AG08396 (cell line): ENCODE data around the gene RDH14.

Experiments
- DNase-seq: peaks from one replicate; pipeline ENCODE4 v3.0.0; 2012; ENCODE audit warnings: low spot score, mixed read lengths

Gene RDH14

DNA sequence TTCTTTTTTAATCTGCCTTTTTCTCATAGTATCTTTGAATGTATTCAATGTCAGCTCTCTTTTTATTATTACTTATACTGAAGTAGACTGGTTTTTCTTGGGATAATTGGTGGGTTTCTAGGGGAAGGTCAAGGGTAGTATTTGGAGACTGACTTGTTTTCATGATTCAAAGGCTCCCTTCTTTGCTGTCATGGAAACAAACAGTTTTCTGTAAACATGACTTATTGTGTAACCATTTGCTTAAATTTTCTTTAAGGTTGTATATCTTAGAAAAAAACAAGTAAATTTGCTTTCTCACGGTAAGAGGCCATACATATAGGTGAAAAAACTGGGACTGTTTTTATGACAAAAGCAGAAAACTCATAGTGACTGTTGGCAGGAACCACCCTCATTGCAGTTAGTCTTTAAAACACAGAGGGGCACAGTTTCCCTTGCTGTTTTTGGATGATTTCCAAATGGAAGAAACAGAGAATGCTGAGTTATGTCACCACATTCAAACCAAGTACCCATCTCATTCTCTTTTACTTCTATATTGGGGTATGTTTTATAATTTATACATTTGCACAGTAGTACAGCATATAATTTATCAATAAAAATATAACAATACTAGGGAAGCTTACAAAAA, 5.8 kb upstream of the RDH14 start:
- no peak for DNase-seq

DNA sequence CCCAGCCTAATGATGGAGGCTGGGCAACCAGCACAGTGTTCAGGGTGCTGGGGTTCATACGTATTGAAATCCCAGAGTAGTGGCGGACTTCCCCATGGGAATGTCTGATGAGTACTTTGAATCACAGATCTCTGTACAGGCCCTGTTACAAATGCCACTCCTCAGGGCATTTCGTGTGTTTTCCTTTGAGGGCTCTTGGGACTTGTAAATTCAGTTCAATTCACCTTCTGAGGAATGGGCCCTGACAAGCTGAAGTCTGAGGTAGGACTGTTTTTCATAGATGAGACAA, 288 bp upstream of the RDH14 start:
- DNase-seq = no peak

DNA sequence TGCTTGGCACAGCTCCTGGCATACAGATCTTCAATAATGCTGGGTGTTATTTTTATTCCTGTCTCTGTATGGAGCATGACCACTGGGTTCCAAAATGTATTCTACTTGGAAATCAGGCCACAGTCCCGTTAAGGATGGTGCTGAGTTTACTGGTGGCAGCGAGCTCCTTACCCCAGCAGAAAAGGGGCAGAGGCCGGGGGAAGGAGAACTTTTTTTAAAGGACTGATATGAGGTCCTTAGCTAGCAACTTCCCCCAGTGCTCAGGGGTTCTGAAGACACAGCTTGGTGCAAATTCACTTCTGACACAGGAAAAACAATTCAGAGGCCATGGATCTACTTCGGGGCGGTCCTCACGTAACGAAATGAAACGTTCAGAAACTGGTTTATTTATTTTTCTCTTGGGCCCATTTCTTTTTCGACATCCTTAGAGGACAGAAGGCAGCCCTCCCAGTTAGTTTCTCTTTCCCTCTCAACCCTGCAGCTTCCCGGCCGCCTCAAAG, 872 bp downstream of the RDH14 start:
- DNase-seq = peak; percentile 10

- no peak for DNase-seq
Measured at GRCh38 chr2:18558458-18558857, 2.0 kb downstream of the RDH14 start.

- no peak for DNase-seq
Measured at GRCh38 chr2:18557121-18557520, 3.3 kb downstream of the RDH14 start.

- DNase-seq = no peak
Measured at GRCh38 chr2:18552351-18553077, 7.9 kb downstream of the RDH14 start.

- DNase-seq = no peak
Measured at GRCh38 chr2:18551623-18552022, 8.8 kb downstream of the RDH14 start.

- no peak for DNase-seq
Measured at GRCh38 chr2:18551169-18551568, 9.3 kb downstream of the RDH14 start.

GRCh38 chr2:18550433-18550832, 10.0 kb downstream of the RDH14 start:
- DNase-seq = no peak

DNA sequence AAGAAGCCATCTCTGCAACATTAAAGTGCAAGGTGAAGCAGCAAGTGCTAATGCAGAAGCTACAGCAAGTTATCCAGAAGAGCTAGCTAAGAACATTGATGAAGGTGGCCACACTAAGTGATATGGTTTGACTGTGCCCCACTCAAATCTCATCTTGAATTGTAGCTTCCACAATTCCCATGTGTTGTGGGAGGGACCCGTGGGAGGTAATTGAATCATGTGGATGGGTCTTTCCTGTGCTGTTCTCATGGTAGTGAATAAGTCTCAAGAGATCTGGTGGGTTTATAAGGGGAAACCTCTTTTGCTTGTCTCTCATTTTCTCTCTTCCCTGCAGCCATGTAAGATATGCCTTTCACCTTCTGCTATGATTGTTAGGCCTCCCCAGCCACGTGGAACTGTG, 11.4 kb downstream of the RDH14 start:
- DNase-seq = no peak

- DNase-seq = no peak
Measured at GRCh38 chr2:18548621-18549020, 11.8 kb downstream of the RDH14 start.

GRCh38 chr2:18546567-18546966, 13.9 kb downstream of the RDH14 start:
- DNase-seq = no peak

- peak; percentile 38 for DNase-seq
Measured at GRCh38 chr2:18545384-18545783, 15.1 kb downstream of the RDH14 start.

GRCh38 chr2:18544171-18544570, 16.3 kb downstream of the RDH14 start:
- no peak for DNase-seq

- no peak for DNase-seq
Measured at GRCh38 chr2:18540872-18541271, 19.6 kb downstream of the RDH14 start.

DNA sequence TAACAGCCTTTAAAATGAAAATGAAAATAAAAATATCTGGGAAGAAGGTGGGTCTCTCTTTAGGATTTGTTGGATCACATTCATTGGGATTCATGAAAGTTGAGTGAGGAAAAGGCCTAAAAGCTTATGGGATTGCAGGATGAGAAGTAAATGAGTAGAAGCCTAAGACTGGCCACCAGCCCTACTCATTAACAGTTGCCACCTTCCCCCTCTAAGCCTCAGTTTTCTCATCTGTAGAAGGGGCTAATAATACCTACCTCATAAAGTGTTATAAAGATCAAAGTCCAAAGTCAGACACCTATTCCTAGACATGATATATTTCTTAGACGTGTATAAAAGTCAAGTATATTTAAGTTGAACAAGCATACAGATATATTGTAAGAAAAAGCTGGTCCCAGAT, 23.8 kb downstream of the RDH14 start:
- DNase-seq = no peak

DNA sequence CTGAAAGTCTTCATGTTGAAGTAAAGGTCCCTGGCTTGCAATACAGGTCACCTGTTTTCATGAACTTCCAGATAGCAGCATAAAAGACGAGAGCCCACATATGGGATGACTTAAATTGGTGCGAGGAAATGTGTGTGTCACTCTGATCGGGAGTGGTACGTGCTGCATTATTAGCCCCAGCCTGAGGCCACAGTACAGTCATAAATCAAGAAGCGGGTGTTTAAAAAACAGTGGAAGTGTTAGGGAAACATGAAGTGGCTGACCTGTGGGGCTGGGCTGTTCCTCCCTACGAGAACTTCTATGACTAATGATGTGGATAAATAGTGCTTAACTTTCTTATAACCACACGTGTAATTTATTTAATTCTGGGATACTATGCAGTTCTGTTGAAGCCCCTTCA, 24.4 kb downstream of the RDH14 start:
- no peak for DNase-seq

DNA sequence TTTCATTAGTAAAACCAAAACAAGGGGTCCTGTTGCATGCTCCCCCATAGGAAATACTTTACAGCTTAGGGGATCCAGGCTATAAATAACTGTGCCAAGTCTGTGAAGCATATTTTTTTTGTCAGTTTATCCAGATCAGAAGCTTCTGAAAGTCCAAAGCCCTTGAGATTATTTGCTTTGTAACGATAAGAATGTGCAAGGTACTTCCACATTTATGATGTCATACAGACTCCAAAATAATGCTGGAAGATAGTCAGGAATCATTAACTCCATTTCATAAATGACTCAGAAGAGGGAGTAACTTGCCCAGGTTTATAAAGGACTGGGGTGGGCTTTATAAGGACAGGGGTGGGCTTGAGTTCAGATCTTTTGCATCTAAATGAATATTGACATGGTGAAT, 29.3 kb downstream of the RDH14 start:
- DNase-seq = no peak

DNA sequence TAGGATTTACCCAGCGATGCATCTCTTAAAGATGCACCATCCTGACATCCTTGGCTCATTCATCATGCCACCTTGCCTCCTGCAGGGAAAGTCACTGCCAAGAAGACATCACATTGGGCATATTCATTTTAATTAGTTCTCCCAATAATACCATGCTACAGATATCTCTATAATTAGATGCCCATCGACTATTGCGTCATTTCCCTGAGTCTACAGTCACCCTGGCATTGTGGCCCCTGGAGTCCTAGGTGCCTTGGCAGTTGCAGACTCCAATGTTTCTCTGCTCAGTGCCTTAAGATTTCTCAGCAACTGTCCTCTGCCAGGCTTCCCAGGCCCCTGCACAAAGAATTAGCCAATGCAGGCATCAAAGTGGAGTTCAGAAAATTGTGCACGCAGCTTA, 32.6 kb downstream of the RDH14 start:
- no peak for DNase-seq

DNA sequence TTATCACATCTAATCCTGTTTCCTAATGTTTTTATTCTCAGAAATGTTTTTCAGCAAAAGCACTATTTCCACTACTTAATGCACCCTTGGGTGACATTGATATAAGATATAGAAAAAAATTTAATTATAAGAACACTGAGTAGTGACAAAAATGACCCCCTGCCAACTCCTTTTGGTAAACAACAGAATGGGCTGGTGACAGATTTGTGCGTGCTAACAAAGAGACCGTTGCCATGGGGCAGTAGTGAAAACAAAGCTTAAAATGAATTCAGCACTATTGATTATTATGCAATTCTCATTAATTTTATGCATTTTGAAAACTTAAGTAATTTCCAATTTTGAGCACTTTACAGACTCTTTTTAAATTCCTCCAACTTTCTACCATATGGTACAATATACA, 33.1 kb downstream of the RDH14 start:
- no peak for DNase-seq

DNA sequence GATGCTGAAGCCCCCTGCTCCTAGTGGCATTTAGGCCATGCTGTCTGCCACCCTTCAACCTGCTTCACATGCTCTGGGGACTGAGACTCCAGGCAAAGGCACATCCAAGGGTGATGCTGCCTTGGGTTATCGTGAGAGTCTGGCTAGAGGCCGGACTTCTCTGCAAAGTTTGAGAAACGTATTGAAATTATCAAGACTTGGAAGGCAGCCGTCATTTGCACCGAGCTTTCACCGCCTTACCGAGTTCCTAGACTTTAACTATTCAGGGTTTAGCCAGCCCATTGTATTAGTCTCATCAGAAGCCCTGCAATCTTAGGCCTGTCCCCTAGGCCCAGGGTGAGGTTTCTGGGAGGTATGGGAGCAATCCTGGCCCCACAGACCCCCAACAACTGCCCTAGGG, 34.0 kb downstream of the RDH14 start:
- DNase-seq = no peak

DNA sequence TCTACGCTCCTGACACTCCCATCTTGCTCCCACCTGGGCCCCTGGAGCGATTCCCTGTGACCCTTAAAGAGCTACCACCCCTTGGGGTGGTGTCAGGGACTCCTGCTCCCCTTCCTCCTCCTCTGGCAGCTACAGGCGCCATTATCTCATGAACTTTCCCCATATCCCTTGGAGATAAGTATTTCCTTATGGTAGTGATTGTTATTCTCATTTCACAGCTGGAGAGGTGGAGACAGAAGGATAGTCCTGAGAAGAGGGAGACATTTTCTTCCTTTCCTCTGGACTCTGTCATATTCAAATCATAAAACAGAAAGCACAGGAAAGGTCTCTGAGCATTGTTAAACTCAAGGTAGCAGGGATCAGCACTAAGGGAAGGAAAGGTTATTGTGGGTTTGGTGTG, 34.6 kb downstream of the RDH14 start:
- no peak for DNase-seq

- no peak for DNase-seq
Measured at GRCh38 chr2:18525236-18525635, 35.2 kb downstream of the RDH14 start.

DNA sequence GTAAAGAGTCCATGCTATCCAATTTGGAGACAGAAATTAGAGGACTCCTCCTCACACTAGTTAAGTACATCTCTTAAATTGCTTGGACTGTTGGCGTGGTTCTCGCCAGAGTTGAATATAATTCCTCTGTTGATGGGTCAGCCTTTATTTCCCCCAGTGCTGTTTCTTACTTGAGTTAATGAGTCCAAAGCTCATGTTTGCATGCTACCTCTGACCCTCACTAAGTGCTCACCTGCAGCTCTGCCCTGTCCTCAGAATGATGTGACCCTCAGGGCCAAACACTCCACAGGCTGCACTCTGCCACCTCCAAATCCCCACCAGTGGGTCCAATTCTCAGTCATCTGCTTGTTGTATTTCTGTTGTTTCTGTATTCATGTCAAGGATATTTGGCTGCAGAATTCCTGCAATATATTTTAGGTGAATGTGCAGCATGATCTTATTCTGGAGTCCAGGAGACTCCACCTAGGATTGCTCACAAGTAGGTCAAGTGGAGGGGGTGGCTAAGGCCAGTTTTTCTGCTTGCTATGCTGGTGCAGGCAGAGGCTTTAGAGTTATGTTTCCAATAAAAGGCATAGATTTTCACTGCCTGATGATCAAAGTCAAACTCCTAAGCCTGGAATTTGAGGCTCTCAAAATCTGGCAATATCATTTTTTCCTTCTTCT, 37.8 kb downstream of the RDH14 start:
- DNase-seq = no peak
